Activated CD4-positive, alpha-beta T cell treated with anti-CD3 and anti-CD28 coated beads, Interleukin-10, Interleukin-2, amounts not matched to agents 100 ng/mL and 50 ng/mL, durations not matched to agents 16 hours and 8 hours (primary cell): ENCODE data around the gene RTL3.
"Not testable (repeated sequence)": the region's sequence is repeated elsewhere in the genome, so short reads cannot be mapped to it uniquely, and the experiment has no call there.

Experiments used
- DNase-seq: peaks from one replicate; pipeline ENCODE4 v3.0.0-alpha.2; 2020

Gene RTL3, protein sequence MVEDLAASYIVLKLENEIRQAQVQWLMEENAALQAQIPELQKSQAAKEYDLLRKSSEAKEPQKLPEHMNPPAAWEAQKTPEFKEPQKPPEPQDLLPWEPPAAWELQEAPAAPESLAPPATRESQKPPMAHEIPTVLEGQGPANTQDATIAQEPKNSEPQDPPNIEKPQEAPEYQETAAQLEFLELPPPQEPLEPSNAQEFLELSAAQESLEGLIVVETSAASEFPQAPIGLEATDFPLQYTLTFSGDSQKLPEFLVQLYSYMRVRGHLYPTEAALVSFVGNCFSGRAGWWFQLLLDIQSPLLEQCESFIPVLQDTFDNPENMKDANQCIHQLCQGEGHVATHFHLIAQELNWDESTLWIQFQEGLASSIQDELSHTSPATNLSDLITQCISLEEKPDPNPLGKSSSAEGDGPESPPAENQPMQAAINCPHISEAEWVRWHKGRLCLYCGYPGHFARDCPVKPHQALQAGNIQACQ

DNA sequence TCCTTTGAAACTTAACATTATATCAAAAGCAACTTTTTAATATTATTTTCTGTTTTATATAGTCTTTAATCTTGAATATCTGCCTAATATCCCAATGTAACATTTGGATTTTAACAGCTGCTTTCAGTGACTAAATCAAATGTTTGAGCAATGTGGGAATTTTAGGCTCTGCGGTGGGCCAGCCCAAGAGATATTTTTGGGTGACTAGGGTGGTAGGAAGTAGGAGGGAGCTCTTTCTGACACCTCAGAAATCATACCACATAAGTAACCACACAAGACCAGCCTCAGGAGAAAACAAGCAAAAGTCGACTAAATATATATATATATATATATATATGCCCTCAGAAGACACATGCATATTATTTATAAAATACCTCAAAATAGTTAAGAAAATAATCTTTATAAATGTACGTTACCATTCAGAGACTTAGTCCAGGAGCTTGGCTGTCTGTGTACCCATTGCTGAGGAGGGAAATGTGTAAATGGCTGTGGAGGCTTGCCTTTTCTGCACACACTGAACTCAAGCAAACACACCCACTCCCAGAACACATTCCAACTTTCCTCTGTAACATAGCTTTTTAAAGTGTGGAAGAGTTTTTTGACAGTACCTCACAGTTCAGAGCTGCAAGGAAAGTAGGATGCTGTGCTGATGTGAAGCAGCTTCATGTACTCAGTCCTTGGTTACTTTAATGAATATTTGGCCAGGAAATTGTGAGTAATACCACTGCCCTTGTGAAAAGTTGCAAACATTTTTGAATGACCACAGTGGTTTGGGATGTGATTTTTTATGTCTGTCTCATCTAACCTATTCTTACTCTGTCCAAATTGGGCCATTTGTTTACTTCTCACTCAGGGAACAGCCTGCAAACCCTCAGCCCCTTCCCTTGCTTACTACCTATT lies at the start of gene RTL3:
TSS of gene RTL3 (minus strand) at position 484 of the 900 bp plus-strand sequence. CDS start 908 bp downstream, outside the sequence.
- peak; percentile 29 for DNase-seq

DNA sequence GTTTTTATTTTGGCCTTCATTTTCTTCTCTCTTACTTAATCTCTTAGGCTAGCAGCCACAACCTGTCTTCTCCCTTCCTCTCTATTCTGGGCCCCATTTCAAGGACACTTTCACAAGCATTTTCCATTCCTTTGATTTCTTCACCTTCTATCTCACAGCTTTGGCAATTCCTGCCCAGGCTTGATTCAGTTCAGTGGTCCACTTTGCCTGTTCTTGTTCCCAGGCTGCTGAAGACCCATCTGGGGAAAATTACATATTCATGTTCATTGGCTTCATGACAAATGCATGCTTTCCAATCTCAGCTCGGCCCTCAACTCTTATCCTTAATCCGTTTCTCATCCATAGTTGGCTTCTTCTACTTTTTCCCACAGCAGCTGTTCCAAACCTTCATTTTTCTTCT lies 49.7 kb upstream of the RTL3 start:
- DNase-seq = no peak

DNA sequence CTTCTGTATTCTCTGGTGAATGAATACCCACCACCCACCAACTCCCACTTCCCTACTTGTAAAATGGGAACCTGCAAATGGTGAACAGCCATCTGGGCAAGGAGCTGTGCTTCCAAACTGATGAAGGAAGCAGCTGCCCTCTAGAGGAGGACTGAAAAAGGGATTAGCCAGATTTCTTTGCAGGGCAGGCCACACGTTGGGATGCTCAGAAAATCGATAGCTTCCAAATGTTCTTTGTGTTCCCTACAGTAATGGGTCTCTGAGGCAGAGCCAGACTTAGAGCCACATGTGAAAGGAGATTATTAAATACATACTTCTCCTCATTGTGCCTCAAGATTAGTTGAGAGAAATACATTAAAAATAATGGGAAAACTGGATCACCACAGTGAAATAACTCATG lies 49.1 kb upstream of the RTL3 start:
- DNase-seq = peak; percentile 15

DNA sequence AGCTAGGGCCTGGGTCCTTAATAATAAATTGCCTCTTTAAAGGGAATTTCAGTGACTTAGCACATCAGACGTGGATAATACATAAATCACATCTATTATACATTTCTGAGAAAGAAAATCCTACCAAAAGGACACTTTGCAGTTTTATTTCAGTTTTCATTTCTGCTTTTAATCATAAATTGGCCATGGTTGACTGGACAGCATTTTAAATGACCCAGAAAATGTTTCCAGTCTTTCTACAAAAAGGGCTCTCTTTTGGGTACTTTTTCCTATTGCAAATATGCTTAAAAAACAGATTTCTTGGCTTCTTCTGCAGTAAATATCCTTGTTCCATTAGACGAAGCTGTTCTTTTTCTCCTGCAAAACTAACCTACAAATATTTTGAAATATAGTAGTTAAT lies 46.9 kb upstream of the RTL3 start:
- DNase-seq = no peak

DNA sequence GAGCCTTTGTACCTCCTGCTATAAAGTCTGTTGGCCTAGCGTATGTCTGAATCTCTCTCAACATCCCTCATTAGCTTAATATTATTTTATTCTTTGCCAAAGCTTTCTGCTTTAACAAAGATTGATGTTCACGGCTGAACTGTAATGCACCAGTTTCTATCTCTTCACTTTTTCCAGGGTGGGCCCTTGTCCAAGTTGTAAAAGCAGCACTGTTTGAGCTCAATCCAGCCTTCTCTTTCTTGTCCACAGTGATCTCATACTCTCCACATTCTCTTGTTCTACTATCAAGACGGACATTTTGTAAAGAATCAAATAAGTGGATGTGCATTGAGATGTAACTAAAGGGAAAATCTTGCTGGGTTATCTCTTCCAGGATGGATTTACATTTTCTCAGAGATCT lies 34.4 kb upstream of the RTL3 start:
- DNase-seq = no peak

DNA sequence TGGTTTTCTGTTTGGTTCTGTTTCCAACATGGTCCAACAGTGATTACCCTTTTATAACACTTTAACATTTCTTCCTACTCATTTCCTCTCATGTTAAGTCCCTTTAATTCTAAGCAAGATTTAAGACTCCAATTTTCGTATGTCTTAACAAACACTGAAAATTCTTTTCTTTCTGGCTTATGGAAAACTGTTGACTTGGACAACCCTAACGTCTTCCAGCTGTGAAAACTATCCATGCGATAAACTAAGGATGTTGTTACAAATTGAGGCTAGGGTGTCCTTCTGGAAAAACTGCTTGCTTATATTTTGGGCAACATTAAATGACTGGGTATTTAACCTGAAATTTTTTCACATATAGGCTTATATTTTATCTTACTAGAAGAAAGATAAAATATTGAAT lies 33.9 kb upstream of the RTL3 start:
- DNase-seq = no peak

DNA sequence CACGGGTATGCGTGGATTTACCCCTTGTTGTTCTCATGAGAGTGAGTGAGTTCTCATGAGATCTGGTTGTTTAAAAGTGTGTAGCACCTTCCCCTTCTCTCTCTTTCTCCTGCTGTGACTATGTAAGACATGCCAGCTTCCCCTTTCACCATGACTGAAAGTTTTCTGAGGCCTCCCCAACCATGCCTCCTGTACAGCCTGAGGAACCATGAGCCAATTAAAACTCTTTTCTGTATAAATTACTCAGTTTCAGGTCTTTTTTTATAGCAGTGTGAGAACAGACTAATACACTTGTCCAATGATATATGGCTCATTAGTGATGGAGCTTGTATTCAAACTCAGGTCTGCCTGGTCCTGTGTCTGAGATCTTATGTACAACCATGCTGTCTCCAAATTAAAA lies 28.5 kb upstream of the RTL3 start:
- DNase-seq = no peak

DNA sequence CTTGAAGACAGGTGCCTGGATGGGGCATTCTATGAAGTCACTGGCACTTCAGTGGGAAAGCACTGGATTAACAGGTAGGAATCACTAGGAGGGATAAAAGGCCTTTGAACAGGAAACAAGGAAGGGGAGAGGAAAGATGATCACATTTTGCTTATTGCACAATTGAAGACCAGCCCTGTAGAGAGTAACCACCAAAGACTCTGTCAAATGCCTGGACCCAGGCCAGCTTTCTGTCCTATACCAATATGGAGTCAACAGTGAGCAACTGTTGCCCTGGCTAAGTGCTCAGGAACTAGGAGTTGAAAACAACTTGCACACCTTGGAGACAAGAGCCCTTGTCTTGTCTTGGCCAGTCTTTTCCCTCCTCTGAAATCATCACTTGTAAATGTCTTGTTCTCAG lies 14.1 kb upstream of the RTL3 start:
- DNase-seq = no peak

DNA sequence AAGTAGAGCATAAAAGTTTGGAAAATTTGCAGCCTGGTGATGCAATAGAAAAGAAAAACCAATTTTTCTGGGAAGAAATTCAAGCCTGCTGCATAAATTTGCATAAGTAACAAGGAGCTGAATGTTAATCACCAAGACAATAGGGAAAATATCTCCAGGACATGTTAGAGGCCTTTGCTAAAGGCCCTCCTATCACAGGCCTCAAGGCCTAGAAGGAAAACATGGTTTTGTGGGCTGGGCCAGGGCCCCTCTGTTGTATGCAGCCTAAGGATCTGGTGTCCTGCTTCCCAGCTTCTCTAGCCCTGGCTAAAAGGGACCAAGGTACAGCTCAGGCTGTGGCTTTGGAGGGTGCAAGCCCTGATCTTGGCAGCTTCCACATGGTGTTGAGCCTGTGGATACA lies 6.2 kb upstream of the RTL3 start:
- no peak for DNase-seq

DNA sequence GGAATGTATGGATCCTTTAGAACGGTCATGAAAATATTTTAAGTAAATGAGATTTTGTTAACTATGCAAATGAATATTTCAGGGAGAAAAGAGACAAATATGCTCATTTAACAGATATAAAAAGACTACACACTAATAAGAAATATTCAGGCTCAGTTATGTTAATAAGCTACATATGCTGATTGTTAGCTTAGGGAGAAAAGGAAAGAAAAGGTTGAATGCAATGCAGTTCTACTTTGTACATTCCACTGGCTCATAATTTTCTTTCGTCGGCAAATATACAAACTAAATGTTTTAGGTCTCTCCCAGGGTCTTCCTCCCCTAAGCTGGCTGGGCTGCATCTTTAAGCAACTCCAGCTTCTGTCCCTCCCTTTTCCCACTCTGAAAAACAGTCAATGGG lies 2.7 kb upstream of the RTL3 start:
- DNase-seq = no peak

DNA sequence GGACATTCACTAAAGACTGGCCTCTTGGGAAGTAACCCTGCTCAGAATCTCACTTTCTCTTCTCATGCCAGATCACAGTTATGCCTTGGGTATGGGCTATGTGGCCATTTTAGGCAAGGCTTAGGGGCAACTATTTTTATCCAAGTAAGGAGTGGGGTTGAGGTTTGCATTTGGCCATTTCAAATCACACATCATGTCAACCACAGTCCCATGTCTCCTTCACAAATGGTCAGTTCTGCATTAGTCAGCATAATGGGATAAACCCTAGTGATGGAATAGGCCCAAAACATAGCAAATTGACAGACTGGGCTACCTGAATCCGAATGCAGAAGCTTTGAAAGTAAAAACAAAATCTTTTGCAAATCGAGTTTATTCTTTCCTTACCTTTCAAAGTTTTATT lies 827 bp upstream of the RTL3 start:
- no peak for DNase-seq

DNA sequence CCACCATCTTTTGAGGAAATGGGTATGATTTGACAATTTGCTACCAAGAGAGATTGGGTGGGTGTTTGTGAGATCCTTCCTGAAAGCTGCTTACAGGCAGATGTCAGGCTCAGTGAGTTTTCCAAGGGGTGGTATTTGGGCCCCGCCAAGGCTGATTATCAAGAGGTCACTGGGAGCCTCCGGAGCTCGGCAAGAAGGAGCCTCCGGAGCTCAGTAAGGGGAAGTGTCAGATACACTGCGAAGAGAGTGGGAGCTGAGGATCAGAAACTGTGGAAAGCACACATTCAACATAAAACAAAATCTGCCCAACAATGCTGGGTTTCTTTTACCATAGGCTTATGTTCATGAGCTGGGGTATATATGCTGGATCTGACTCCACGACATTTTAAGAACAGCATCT lies 714 bp downstream of the RTL3 start:
- DNase-seq = no peak

DNA sequence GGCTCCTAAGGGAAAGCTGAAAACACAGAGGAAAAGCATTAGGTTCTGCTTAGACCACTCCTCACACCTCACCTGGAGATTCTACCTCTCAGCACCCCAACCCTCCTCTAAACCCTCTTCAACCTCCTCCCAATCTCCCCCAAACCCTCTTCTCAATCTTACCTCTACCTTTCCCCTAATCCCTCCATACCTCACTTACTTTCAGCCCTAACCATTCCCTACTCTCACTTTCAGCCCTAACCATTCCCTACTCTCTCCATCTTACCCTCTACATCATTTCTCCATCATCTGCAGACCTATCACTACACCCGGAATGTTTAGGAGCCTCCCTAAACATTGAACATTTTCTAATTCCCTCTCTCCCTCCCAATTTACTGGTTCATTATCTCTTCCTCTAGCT lies 3.5 kb downstream of the RTL3 start:
- no peak for DNase-seq

DNA sequence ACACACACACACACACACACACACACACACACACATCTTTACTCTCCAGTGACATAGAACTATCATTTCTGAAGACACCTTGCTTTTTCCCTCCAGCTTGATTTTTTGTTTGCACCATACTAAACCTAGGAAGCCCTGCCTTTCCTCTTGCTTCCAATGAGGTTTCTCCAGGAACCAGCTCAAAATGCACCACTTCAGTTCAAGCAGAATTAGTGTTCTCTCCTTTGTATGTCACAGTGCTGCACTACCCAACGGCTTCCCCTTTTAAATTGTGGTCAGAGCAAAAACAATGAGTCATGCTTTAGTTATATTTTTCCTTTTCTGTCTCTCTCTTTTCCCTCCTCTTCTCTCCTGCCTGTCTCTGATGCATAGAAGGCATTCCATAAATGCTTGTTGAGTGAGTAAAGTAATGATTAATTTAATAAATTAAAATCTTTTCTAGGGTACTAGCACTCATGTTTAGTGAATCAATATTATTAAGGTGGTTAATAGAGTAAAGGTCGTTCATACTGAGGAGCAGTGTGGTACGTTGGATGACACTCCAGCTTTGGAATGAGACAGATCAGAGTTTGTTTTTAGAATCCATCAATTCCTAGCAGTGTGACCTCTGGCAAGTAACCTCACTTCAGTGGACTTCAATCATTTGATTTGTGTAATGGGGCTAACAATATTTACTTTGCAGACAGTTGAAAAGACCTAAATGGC lies 5.9 kb downstream of the RTL3 start:
- DNase-seq = peak; percentile 56

DNA sequence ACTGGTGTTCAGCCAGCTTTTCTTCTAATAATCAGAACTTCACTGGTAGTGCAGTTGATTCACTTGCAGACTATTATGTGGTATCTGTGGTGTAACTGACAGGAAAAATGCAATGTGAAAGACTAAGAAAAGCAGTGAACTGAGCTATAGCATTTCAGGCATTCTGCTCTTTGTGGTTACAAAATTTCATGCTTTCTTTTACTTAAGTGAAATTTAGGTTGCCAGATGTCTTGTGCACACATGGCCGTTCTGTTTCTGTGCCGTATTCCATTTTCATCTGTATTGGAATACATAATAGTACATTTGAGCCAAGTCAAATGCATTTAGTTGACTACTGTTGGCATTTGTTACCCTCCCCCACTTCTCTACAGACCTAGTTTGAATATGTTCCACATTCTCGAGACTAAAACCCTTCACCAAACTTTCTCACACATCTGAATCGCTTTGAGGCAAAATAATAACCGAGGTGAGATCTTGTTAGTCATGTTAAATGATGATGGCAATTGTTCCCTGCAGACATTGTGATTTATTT lies 8.2 kb downstream of the RTL3 start:
- peak; percentile 77 for DNase-seq

DNA sequence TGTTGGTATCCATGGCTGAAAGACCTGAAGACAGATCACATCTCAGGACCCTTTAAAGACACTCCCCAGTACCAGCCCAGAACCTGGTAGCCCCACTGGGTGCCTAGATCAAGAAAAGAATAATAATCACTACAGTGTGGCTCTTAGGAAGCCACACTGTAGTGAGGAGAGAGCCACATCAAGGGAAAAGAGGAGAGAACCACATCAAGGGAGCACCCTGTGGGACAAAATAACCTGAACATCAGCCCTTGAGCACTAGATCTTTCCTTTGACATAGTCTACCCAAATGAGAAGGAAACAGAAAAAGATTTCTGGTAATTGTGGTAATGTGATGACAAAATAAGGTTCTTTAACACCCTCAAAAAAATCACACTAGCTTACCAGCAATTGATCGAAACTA lies 15.3 kb downstream of the RTL3 start:
- no peak for DNase-seq

DNA sequence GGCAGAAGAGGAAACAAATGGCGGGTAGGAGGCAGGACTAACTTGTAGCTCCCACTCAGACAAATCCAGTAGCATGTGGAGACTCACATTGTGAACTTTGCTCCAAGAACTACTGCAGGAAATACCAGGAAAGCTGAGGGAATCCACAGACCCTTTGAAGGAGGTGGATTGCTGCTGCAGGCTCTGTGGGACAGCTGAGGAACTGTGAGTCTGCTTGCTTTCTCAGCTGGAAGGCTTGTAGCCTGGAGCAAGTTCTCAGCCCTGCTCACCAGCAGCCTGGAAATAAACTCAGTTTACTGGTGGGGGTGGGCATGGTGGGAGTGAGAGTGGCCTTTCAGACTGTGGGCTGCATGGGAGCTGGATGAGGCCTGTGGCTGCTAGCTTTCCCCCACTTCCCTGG lies 16.0 kb downstream of the RTL3 start:
- no peak for DNase-seq

DNA sequence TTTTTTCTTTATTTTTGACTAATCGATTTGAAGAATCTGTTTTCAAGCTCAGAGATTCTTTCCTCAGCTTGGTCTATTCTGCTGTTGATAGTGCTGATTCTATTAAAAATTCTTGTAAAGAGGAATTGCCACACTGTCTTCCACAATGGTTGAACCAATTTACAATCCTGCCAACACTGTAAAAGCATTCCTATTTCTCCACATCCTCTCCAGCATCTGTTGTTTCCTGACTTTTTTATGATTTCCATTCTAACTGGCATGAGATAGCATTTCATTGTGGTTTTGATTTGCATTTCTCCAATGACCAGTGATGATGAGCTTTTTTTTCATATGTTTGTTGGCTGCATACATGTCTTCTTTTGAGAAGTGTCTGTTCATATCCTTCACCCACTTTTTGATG lies 23.0 kb downstream of the RTL3 start:
- not testable (repeated sequence) for DNase-seq

DNA sequence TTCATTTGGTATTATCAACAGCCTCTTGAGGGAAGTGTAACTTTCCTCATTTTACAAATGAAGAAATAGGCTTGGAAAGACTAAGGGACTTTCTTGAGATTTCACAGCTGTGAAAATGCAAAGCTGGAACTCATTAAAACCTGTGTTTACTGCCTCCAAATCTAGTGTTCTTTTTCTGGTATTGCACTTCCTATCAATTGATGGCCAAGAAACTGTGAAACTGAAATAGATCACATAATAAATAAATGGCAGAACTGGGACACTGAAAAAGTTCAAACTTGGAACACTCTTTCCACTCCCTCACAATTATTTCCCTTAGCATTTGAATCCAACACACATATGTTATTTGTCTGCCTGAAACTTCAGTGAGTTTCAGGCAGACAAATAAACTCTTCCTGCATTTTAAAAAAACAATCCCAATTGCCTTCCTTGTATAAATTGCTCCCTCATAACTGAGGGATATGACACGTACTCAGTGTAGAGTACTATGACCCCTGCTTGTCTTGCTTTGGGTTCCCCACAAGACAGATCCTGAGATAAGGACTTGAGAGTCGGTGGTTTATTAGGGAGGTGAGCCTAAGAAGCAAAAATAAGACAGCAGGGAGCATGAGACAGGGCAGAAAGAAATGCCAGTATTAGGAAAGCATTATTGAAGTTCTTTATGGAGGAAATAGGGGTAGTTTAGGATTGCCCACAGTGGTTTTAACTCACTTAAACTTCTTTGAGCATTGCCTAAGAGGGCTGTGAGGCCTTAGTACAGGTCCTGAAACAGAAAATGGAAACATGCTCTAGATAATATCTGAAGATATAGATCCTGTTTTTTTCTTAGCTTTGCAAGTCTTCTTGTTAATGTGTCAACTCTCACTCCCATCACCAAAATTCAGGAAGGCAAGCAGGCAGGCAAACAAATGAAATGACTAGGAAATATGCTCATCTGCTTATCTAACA lies 33.9 kb downstream of the RTL3 start:
- no peak for DNase-seq

DNA sequence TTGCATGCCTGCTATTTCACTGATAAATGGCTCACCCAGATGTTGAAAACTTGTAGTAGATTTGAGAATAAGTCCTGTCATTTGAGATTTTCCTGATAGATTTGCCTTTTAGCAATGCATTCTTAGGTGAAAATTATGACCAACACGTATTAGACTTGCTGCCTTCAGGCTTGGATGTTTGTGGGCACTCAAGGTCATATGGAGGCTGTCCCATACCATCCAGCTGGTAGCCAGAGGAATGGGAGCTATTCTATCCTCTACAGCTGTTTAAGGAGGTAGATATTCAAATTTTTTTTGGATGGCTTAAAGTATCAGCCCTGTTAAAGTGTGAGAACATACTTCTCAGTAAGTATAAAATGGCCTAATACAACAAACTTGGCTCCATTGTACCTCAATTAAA lies 34.7 kb downstream of the RTL3 start:
- no peak for DNase-seq

DNA sequence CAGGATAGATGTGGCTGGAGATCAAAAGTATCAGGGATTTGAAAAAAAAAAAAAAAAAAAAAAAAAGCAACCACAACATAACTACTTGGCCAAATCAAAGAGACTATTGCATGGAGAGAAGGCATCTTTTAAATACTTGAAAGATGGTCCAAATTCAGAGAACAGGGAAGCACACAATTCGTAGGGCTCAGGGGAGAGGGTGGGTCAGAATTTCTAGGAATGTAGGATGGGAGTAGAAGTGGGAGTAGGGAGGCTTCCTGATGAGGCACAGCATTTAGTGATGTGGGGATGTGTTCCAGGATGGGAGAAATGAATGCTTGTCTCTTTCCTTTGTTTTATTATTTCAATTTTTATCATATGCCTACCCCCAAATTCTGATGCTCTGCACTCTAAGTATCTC lies 36.3 kb downstream of the RTL3 start:
- DNase-seq = no peak

DNA sequence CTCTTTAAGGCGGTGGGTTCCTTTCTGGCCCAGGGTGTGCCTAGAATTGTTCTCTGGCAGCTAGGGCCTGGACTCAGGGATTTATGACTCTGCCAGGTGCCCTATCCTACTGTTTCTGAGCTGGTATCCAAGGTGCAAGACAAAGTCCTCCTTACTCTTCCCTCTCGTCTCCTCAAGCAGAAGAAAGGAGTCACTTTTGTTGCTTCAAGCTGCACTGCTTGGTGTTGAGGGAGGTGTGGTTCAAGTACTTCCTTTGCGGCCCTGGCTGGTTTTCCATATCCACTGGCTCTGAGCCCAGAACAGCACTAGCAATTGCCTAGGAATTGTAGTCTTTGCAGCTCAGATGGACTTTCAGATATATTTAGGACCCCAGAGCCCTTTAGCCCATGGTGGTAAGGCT lies 39.3 kb downstream of the RTL3 start:
- no peak for DNase-seq
